Measurements from ENCODE around the gene FBXL16. TPM values are rescaled to one million over a fixed set of nuclear protein-coding genes. Genes with fewer than 3 reads are reported as not detected.

The FBXL16 gene
- total and polyA plus RNA-seq, 9 of the 15 experiments (the other 6 are each of a cell fraction or from before 2014, with no cell fraction given) = 0.21 to 8.2 (median 1.7) TPM

- TF ChIP-seq, protein P1, sequence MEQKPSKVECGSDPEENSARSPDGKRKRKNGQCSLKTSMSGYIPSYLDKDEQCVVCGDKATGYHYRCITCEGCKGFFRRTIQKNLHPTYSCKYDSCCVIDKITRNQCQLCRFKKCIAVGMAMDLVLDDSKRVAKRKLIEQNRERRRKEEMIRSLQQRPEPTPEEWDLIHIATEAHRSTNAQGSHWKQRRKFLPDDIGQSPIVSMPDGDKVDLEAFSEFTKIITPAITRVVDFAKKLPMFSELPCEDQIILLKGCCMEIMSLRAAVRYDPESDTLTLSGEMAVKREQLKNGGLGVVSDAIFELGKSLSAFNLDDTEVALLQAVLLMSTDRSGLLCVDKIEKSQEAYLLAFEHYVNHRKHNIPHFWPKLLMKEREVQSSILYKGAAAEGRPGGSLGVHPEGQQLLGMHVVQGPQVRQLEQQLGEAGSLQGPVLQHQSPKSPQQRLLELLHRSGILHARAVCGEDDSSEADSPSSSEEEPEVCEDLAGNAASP (IDR thresholded peaks at IDR 0.05) = no peak
- peak; percentile 98 for TF ChIP-seq CTBP1 (IDR thresholded peaks at IDR 0.05; ENCODE audit: borderline replicate concordance)
- TF ChIP-seq ZNF830 (CRISPR knock-in tag; IDR thresholded peaks at IDR 0.05) = no peak
- no peak for TF ChIP-seq TSHZ1 (CRISPR knock-in tag; IDR thresholded peaks at IDR 0.05)
- no peak for TF ChIP-seq HIVEP1 (CRISPR knock-in tag; IDR thresholded peaks at IDR 0.05)
- peak; percentile 88 for TF ChIP-seq C11orf30 (IDR thresholded peaks at IDR 0.05; ENCODE audit: low read depth)
- TF ChIP-seq CEBPB (tag; IDR thresholded peaks at IDR 0.05) = no peak
- no peak for TF ChIP-seq HNRNPLL (IDR thresholded peaks at IDR 0.05; ENCODE audit: low read depth, low read length, poor library complexity, severe bottlenecking)
- no peak for TF ChIP-seq TCF3 (CRISPR knock-in tag; IDR thresholded peaks at IDR 0.05)
- TF ChIP-seq, protein P2, sequence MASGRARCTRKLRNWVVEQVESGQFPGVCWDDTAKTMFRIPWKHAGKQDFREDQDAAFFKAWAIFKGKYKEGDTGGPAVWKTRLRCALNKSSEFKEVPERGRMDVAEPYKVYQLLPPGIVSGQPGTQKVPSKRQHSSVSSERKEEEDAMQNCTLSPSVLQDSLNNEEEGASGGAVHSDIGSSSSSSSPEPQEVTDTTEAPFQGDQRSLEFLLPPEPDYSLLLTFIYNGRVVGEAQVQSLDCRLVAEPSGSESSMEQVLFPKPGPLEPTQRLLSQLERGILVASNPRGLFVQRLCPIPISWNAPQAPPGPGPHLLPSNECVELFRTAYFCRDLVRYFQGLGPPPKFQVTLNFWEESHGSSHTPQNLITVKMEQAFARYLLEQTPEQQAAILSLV (tag; IDR thresholded peaks at IDR 0.05) = no peak
- TF ChIP-seq POLR2AphosphoS2 (IDR thresholded peaks at IDR 0.05; ENCODE audit: low read length) = no peak; the same call in 1 of the 2 replicates
- no peak for TF ChIP-seq GABPB2 (CRISPR knock-in tag; conservative IDR thresholded peaks at IDR 0.05)
- no peak for TF ChIP-seq SMAD2 (IDR thresholded peaks at IDR 0.05; ENCODE audit: low read depth, low read length)
- TF ChIP-seq RAD21 (CRISPR knock-in tag; conservative IDR thresholded peaks at IDR 0.05 in 1 of 2, IDR thresholded peaks at IDR 0.05 in 1 of 2) = peak in 1 of 2 experiments; percentile 28; a peak in 2 of 4 replicates
- TF ChIP-seq ETV1 (tag; conservative IDR thresholded peaks at IDR 0.05; ENCODE audit: low read depth) = 0 out of 2 replicates have a peak, but pooled peaks have one; percentile 13
- TF ChIP-seq, protein P3, sequence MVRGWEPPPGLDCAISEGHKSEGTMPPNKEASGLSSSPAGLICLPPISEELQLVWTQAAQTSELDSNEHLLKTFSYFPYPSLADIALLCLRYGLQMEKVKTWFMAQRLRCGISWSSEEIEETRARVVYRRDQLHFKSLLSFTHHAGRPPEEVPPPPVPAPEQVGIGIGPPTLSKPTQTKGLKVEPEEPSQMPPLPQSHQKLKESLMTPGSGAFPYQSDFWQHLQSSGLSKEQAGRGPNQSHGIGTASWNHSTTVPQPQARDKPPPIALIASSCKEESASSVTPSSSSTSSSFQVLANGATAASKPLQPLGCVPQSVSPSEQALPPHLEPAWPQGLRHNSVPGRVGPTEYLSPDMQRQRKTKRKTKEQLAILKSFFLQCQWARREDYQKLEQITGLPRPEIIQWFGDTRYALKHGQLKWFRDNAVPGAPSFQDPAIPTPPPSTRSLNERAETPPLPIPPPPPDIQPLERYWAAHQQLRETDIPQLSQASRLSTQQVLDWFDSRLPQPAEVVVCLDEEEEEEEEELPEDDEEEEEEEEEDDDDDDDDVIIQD (CRISPR knock-in tag; IDR thresholded peaks at IDR 0.05) = no peak
- no peak for TF ChIP-seq HMG20B (CRISPR knock-in tag; IDR thresholded peaks at IDR 0.05)
- TF ChIP-seq SP1 (CRISPR knock-in tag; IDR thresholded peaks at IDR 0.05) = peak; percentile 90
Measured at GRCh38 chr16:740764-741505, 35.3 kb upstream of the FBXL16 start, which contains the start of gene CIAO3 (continued).

Data from K562 (cell line).